ENCODE results near the gene TAC4. TPM values are rescaled to one million over a fixed set of nuclear protein-coding genes. Genes with fewer than 3 reads are reported as not detected.
A peak's percentile ranks its signal among the peaks of the same experiment; 100 is the strongest.

Gene TAC4
- total and polyA plus RNA-seq, 7 donors, result not detected

- H3K4me1 ChIP-seq, result peaks cover 8% of the 10 kb centered on the region
- no peak for ATAC-seq
- no peak for DNase-seq
- no peak overlapping the region for H3K4me3 ChIP-seq
- H3K27ac ChIP-seq, result no peak overlapping the region
- H3K36me3 ChIP-seq (ENCODE audit: insufficient read depth in 1 of 2, low read depth in 1 of 2), result no peaks in the 10 kb centered on the region
- intact Hi-C loops (cut with DNase I), result no loop called here
- TF ChIP-seq CTCF (IDR thresholded peaks at IDR 0.05), result no peak
- WGBS, 3 donors, result 44 to 49% (median 47%) methylated on average over 15 to 17 of the region's 17 CpGs
- no peaks in the 10 kb centered on the region for H3K9me3 ChIP-seq
- H3K27me3 ChIP-seq (ENCODE audit: insufficient read depth in 3 of 3, low read length in 2 of 3), result no peaks in the 10 kb centered on the region
These were observed 15.0 kb upstream of the TAC4 start for GRCh38 chr17:49862781-49863331.

- no peak overlapping the region for H3K27ac ChIP-seq
- WGBS, 3 donors, result 41 to 42% (median 42%) methylated on average over 16 of the region's 16 CpGs
- no peaks in the 10 kb centered on the region for H3K27me3 ChIP-seq (ENCODE audit: insufficient read depth in 3 of 3, low read length in 2 of 3)
- ATAC-seq (peak; percentile 42 to 71 (median 58)), DNase-seq (peak in 1 of 2 donors; percentile 50)
- H3K4me1 ChIP-seq, result peaks cover 8% of the 10 kb centered on the region
- H3K9me3 ChIP-seq, result no peaks in the 10 kb centered on the region
- TF ChIP-seq CTCF (IDR thresholded peaks at IDR 0.05), result peak; percentile 82
- H3K36me3 ChIP-seq (ENCODE audit: insufficient read depth in 1 of 2, low read depth in 1 of 2), result no peaks in the 10 kb centered on the region
- no peak overlapping the region for H3K4me3 ChIP-seq
- intact Hi-C loops (cut with DNase I), result loop anchor here (1.0 to 2.0 kb wide), 2 partner anchors 135 to 137 kb away; no protein-coding TSS in a partner anchor
These were observed 13.4 kb upstream of the TAC4 start for GRCh38 chr17:49861150-49861884.

- H3K27ac ChIP-seq, result no peak overlapping the region
- no peaks in the 10 kb centered on the region for H3K9me3 ChIP-seq
- DNase-seq, result no peak
- H3K36me3 ChIP-seq (ENCODE audit: insufficient read depth in 1 of 2, low read depth in 1 of 2), result no peaks in the 10 kb centered on the region
- intact Hi-C loops (cut with DNase I), result loop anchor here in 1 of 2 donors (2.0 kb wide), 1 partner anchor 137 kb away; no protein-coding TSS in a partner anchor
- H3K4me3 ChIP-seq, result no peak overlapping the region
- ATAC-seq, result peak; percentile 48 to 81 (median 73)
- no peak for TF ChIP-seq CTCF (IDR thresholded peaks at IDR 0.05)
- 69 to 75% (median 70%) methylated on average over 20 of the region's 20 CpGs for WGBS, 3 donors
- peaks cover 8% of the 10 kb centered on the region for H3K4me1 ChIP-seq
- no peaks in the 10 kb centered on the region for H3K27me3 ChIP-seq (ENCODE audit: insufficient read depth in 3 of 3, low read length in 2 of 3)
These were observed 12.4 kb upstream of the TAC4 start for GRCh38 chr17:49859991-49860953.

GRCh38 chr17:49858796-49859195, 10.9 kb upstream of the TAC4 start:
- no peak for ATAC-seq
- peaks cover 8% of the 10 kb centered on the region for H3K4me1 ChIP-seq
- TF ChIP-seq CTCF (IDR thresholded peaks at IDR 0.05), result no peak
- intact Hi-C loops (cut with DNase I), result no loop called here
- H3K27me3 ChIP-seq (ENCODE audit: insufficient read depth in 3 of 3, low read length in 2 of 3), result no peaks in the 10 kb centered on the region
- WGBS, 3 donors, result 32 to 55% (median 40%) methylated on average over 6 of the region's 6 CpGs
- DNase-seq, result no peak
- no peaks in the 10 kb centered on the region for H3K9me3 ChIP-seq
- H3K4me3 ChIP-seq, result no peak overlapping the region
- H3K27ac ChIP-seq, result no peak overlapping the region
- no peaks in the 10 kb centered on the region for H3K36me3 ChIP-seq (ENCODE audit: insufficient read depth in 1 of 2, low read depth in 1 of 2)

All from psoas muscle (tissue), 8 donors.